Colonic mucosa (tissue), 4 donors: ENCODE data around the gene SF1. TPM values are rescaled to one million over a fixed set of nuclear protein-coding genes. Genes with fewer than 3 reads are reported as not detected.
A peak's percentile ranks its signal among the peaks of the same experiment; 100 is the strongest.

Experiments used
- DNase-seq: peaks from one replicate; pipeline ENCODE4 v3.0.0-alpha.2; 2020
- H3K27ac ChIP-seq: fragments of 200-600 bp; one replicate; pipeline ENCODE4 v1.8.0; 2021
- H3K27me3 ChIP-seq: fragments of 200-600 bp; one replicate; pipeline ENCODE4 v1.8.0; 2021
- H3K36me3 ChIP-seq: fragments of 200-600 bp; one replicate; pipeline ENCODE4 v1.8.0; 2021
- H3K4me1 ChIP-seq: fragments of 200-600 bp; one replicate; pipeline ENCODE4 v1.8.0; 2021; ENCODE audit warnings: mild to moderate bottlenecking
- H3K4me3 ChIP-seq: fragments of 200-600 bp; one replicate; pipeline ENCODE4 v1.8.0; 2021
- H3K9ac ChIP-seq, 2 donors: one replicate each; pipeline ENCODE4 v1.7.0; 2013; ENCODE audit warnings: control low read depth in 2 of 2, low read depth in 2 of 2, low read length in 2 of 2
- H3K9me3 ChIP-seq: fragments of 200-600 bp; one replicate; pipeline ENCODE4 v1.8.0; 2021
- CTCF ChIP-seq: fragments of 200-600 bp; IDR thresholded peaks from one replicate; pipeline ENCODE4 v1.8.0; 2022; ENCODE audit warnings: antibody characterized with exemption, mild to moderate bottlenecking
- intact Hi-C: fragments of 100-400 bp; cut with DNase I; formaldehyde crosslinking; loops from one replicate; pipeline ENCODE4 v1.14.1; 2022
- total RNA-seq, 2 donors: library from RNA; stranded (reverse); fragmentation: NEBNext Ultra II Directional in 1 of 2; extraction: Animal tissue kit (Norgen Biotek cat#: 25700) in 1 of 2; gene quantifications; one replicate each; pipeline ENCODE4 v1.2.1, GENCODE V29; 2021
- donor health status: healthy.
- donor health status: DM: no; HTN: no; CAD: no.
- donor health status: DM: no; HTN: no; CAD: no.

Gene SF1
- total RNA-seq, 2 donors from 2014 or later = 164 to 220 TPM

- Histone ChIP-seq H3K4me1 (no peaks in the 10 kb centered on the region), H3K36me3 (no peaks in the 10 kb centered on the region), H3K27ac (peak overlapping the region; percentile 17), H3K9me3 (no peaks in the 10 kb centered on the region), H3K4me3 (no peak overlapping the region), H3K9ac (no peak overlapping the region), H3K27me3 (no peaks in the 10 kb centered on the region)
- intact Hi-C loops = loop anchor here (5.0 kb wide), 2 partner anchors 57 to 107 kb away; partner anchors contain the start of gene CDC42BPG
- TF ChIP-seq CTCF = no peak
- no peak for DNase-seq
These were observed 6.7 kb upstream of the SF1 start for GRCh38 chr11:64784813-64785581.

- Histone ChIP-seq H3K4me3 (peak overlapping the region; percentile 67), H3K27me3 (no peaks in the 10 kb centered on the region), H3K36me3 (peaks cover 19% of the 10 kb centered on the region), H3K4me1 (peaks cover 9% of the 10 kb centered on the region), H3K9me3 (no peaks in the 10 kb centered on the region), H3K27ac (peak overlapping the region; percentile 96), H3K9ac (peak overlapping the region; percentile 78 to 97)
- intact Hi-C loops = no loop called here
- no peak for TF ChIP-seq CTCF
- DNase-seq = no peak
These were observed 194 bp downstream of the SF1 start for GRCh38 chr11:64778223-64778472.

DNA sequence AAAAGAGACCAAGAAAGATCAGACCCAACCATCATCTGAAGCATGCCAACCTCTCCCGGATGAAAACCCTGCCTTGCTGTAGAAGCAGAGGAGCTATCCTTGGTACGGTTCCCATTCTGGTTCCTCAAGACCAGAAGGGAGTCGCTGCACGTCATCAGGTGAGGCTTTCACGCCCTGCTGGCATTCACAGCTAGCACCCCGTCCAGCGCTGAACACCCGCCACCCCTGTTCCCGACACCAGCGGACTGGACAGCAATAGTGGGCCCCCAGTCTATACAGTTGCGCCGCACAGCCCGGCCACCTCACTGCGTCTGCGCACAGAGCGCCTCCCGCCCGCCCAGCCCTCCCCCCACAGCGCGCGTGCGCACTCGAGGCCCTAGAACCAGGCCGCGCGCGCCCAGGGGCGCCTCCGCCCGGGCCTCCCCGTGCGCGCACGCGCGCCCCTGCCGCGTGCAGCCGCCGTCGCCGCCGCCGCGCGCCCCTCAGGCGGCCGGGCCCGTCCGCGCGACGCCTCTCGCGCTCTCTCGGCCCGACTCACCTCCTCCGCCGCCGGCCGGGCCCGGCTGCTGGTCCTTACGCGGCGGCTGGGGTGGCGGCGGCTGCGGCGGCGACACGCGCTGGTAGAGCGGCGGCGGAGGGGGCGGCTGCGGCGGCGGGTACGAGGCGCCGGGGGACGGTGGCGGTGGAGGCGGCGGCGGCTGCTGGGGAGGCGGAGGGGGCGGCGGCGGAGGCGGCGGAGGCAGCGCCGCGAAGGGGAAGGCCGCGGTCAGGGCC is 706 bp downstream of the SF1 start:
- peaks cover 9% of the 10 kb centered on the region for H3K4me1 ChIP-seq
- intact Hi-C loops = no loop called here

GRCh38 chr11:64776875-64777274 is 1.5 kb downstream of the SF1 start:
- peak overlapping the region; percentile 69 to 74 for H3K9ac ChIP-seq
- peak overlapping the region; percentile 72 for H3K4me3 ChIP-seq
- peak overlapping the region; percentile 37 for H3K27ac ChIP-seq
- H3K4me1 ChIP-seq = peaks cover 9% of the 10 kb centered on the region
- DNase-seq = no peak
- no peaks in the 10 kb centered on the region for H3K27me3 ChIP-seq
- no peaks in the 10 kb centered on the region for H3K9me3 ChIP-seq
- intact Hi-C loops = no loop called here
- peaks cover 23% of the 10 kb centered on the region for H3K36me3 ChIP-seq
- no peak for TF ChIP-seq CTCF

More for the DNA sequence above, 706 bp downstream of the SF1 start:
- Histone ChIP-seq H3K9ac (peak overlapping the region; percentile 69 to 97), H3K4me3 (peak overlapping the region; percentile 72), H3K27me3 (no peaks in the 10 kb centered on the region), H3K9me3 (no peaks in the 10 kb centered on the region), H3K27ac (peak overlapping the region; percentile 96), H3K36me3 (peaks cover 23% of the 10 kb centered on the region)
- no peak for TF ChIP-seq CTCF
- peak; percentile 75 for DNase-seq

GRCh38 chr11:64776425-64776824 is 1.9 kb downstream of the SF1 start:
- Histone ChIP-seq H3K9ac (peak overlapping the region in 1 of 2 donors; percentile 69), H3K9me3 (no peaks in the 10 kb centered on the region), H3K27ac (no peak overlapping the region), H3K36me3 (peaks cover 23% of the 10 kb centered on the region), H3K4me1 (peaks cover 9% of the 10 kb centered on the region), H3K27me3 (no peaks in the 10 kb centered on the region), H3K4me3 (peak overlapping the region; percentile 72)
- TF ChIP-seq CTCF = no peak
- DNase-seq = no peak
- intact Hi-C loops = no loop called here
